ENCODE measurements around the gene CYP2E1.
"Not testable (repeated sequence)": the region's sequence is repeated elsewhere in the genome, so short reads cannot be mapped to it uniquely, and the experiment has no call there.

Gene CYP2E1

GRCh38 chr10:133526957-133527588, at the start of gene CYP2E1:
Gene CYP2E1, plus strand, starts transcription at chr10:133527363. Its CDS starts 33 bp downstream, at chr10:133527396.
- H3K9me3 ChIP-seq (ENCODE audit: control insufficient read depth in 5 of 5, low read length in 5 of 5): peaks cover 2 to 14% (median 10%) of the 10 kb centered on the region in 5 donors
- H3K4me3 ChIP-seq (ENCODE audit: low read depth in 1 of 5, low read length in 5 of 5): peak within 1 kb of the TSS in 3 of 5 donors; percentile 41 to 46 (median 44)
- no peak within 1 kb of the TSS for H3K9ac ChIP-seq (ENCODE audit: low read length in 5 of 5)
- no peaks in the 10 kb centered on the region for H3K36me3 ChIP-seq (ENCODE audit: control insufficient read depth in 5 of 5, insufficient read depth in 5 of 5, low read length in 5 of 5)
- H3K27ac ChIP-seq (ENCODE audit: low read depth, low read length): no peak within 1 kb of the TSS
- peaks cover 0 to 26% (median 17%) of the 10 kb centered on the region in 5 donors for H3K4me1 ChIP-seq (ENCODE audit: control insufficient read depth in 5 of 5, insufficient read depth in 5 of 5, low read length in 5 of 5)
- H3K27me3 ChIP-seq (ENCODE audit: control insufficient read depth in 5 of 5, insufficient read depth in 4 of 5, low read length in 5 of 5): peaks cover 26 to 59% (median 42%) of the 10 kb centered on the region in 5 donors

- H3K27me3 ChIP-seq (ENCODE audit: control insufficient read depth in 5 of 5, insufficient read depth in 4 of 5, low read length in 5 of 5): no peaks in the 10 kb centered on the region
- H3K9me3 ChIP-seq (ENCODE audit: control insufficient read depth in 5 of 5, low read length in 5 of 5): peaks cover 5 to 39% (median 8%) of the 10 kb centered on the region in 5 donors
- H3K27ac ChIP-seq (ENCODE audit: low read depth, low read length): no peak overlapping the region
- H3K4me3 ChIP-seq (ENCODE audit: low read depth in 1 of 5, low read length in 5 of 5): no peak overlapping the region
- no peak overlapping the region for H3K9ac ChIP-seq (ENCODE audit: low read length in 5 of 5)
- H3K4me1 ChIP-seq (ENCODE audit: control insufficient read depth in 5 of 5, insufficient read depth in 5 of 5, low read length in 5 of 5): no peaks in the 10 kb centered on the region
- peaks cover 0 to 4% (median 0%) of the 10 kb centered on the region in 5 donors for H3K36me3 ChIP-seq (ENCODE audit: control insufficient read depth in 5 of 5, insufficient read depth in 5 of 5, low read length in 5 of 5)
Observed at GRCh38 chr10:133481086-133481643, 46.0 kb upstream of the CYP2E1 start.

- Histone ChIP-seq H3K9ac (ENCODE audit: low read length in 5 of 5) (no peak overlapping the region), H3K36me3 (ENCODE audit: control insufficient read depth in 5 of 5, insufficient read depth in 5 of 5, low read length in 5 of 5) (peaks cover 0 to 4% (median 0%) of the 10 kb centered on the region in 5 donors), H3K9me3 (ENCODE audit: control insufficient read depth in 5 of 5, low read length in 5 of 5) (peaks cover 5 to 44% (median 10%) of the 10 kb centered on the region in 5 donors), H3K4me1 (ENCODE audit: control insufficient read depth in 5 of 5, insufficient read depth in 5 of 5, low read length in 5 of 5) (no peaks in the 10 kb centered on the region), H3K4me3 (ENCODE audit: low read depth in 1 of 5, low read length in 5 of 5) (no peak overlapping the region), H3K27me3 (ENCODE audit: control insufficient read depth in 5 of 5, insufficient read depth in 4 of 5, low read length in 5 of 5) (no peaks in the 10 kb centered on the region), H3K27ac (ENCODE audit: low read depth, low read length) (no peak overlapping the region)
Observed at GRCh38 chr10:133481657-133482056, 45.5 kb upstream of the CYP2E1 start.

- Histone ChIP-seq H3K27ac (ENCODE audit: low read depth, low read length) (no peak overlapping the region), H3K36me3 (ENCODE audit: control insufficient read depth in 5 of 5, insufficient read depth in 5 of 5, low read length in 5 of 5) (peaks cover 0 to 4% (median 0%) of the 10 kb centered on the region in 5 donors), H3K27me3 (ENCODE audit: control insufficient read depth in 5 of 5, insufficient read depth in 4 of 5, low read length in 5 of 5) (no peaks in the 10 kb centered on the region), H3K4me3 (ENCODE audit: low read depth in 1 of 5, low read length in 5 of 5) (no peak overlapping the region), H3K9ac (ENCODE audit: low read length in 5 of 5) (no peak overlapping the region), H3K4me1 (ENCODE audit: control insufficient read depth in 5 of 5, insufficient read depth in 5 of 5, low read length in 5 of 5) (no peaks in the 10 kb centered on the region), H3K9me3 (ENCODE audit: control insufficient read depth in 5 of 5, low read length in 5 of 5) (peaks cover 8 to 52% (median 25%) of the 10 kb centered on the region in 5 donors)
Observed at GRCh38 chr10:133484818-133485217, 42.3 kb upstream of the CYP2E1 start.

- Histone ChIP-seq H3K4me1 (ENCODE audit: control insufficient read depth in 5 of 5, insufficient read depth in 5 of 5, low read length in 5 of 5) (no peaks in the 10 kb centered on the region), H3K9ac (ENCODE audit: low read length in 5 of 5) (no peak overlapping the region), H3K4me3 (ENCODE audit: low read depth in 1 of 5, low read length in 5 of 5) (no peak overlapping the region), H3K9me3 (ENCODE audit: control insufficient read depth in 5 of 5, low read length in 5 of 5) (peaks cover 8 to 48% (median 22%) of the 10 kb centered on the region in 5 donors), H3K27me3 (ENCODE audit: control insufficient read depth in 5 of 5, insufficient read depth in 4 of 5, low read length in 5 of 5) (no peaks in the 10 kb centered on the region), H3K27ac (ENCODE audit: low read depth, low read length) (no peak overlapping the region), H3K36me3 (ENCODE audit: control insufficient read depth in 5 of 5, insufficient read depth in 5 of 5, low read length in 5 of 5) (peaks cover 0 to 4% (median 0%) of the 10 kb centered on the region in 5 donors)
Observed at GRCh38 chr10:133487085-133487484, 40.1 kb upstream of the CYP2E1 start.

GRCh38 chr10:133488354-133488753, 38.8 kb upstream of the CYP2E1 start:
- H3K27me3 ChIP-seq (ENCODE audit: control insufficient read depth in 5 of 5, insufficient read depth in 4 of 5, low read length in 5 of 5): no peaks in the 10 kb centered on the region
- H3K9ac ChIP-seq (ENCODE audit: low read length in 5 of 5): no peak overlapping the region
- no peak overlapping the region for H3K4me3 ChIP-seq (ENCODE audit: low read depth in 1 of 5, low read length in 5 of 5)
- no peak overlapping the region for H3K27ac ChIP-seq (ENCODE audit: low read depth, low read length)
- H3K4me1 ChIP-seq (ENCODE audit: control insufficient read depth in 5 of 5, insufficient read depth in 5 of 5, low read length in 5 of 5): no peaks in the 10 kb centered on the region
- peaks cover 8 to 38% (median 22%) of the 10 kb centered on the region in 5 donors for H3K9me3 ChIP-seq (ENCODE audit: control insufficient read depth in 5 of 5, low read length in 5 of 5)
- no peaks in the 10 kb centered on the region for H3K36me3 ChIP-seq (ENCODE audit: control insufficient read depth in 5 of 5, insufficient read depth in 5 of 5, low read length in 5 of 5)

GRCh38 chr10:133489816-133490588, 37.2 kb upstream of the CYP2E1 start:
- Histone ChIP-seq H3K4me1 (ENCODE audit: control insufficient read depth in 5 of 5, insufficient read depth in 5 of 5, low read length in 5 of 5) (no peaks in the 10 kb centered on the region), H3K36me3 (ENCODE audit: control insufficient read depth in 5 of 5, insufficient read depth in 5 of 5, low read length in 5 of 5) (no peaks in the 10 kb centered on the region), H3K27me3 (ENCODE audit: control insufficient read depth in 5 of 5, insufficient read depth in 4 of 5, low read length in 5 of 5) (no peaks in the 10 kb centered on the region), H3K9me3 (ENCODE audit: control insufficient read depth in 5 of 5, low read length in 5 of 5) (peaks cover 5 to 23% (median 16%) of the 10 kb centered on the region in 5 donors), H3K27ac (ENCODE audit: low read depth, low read length) (no peak overlapping the region), H3K4me3 (ENCODE audit: low read depth in 1 of 5, low read length in 5 of 5) (no peak overlapping the region), H3K9ac (ENCODE audit: low read length in 5 of 5) (no peak overlapping the region)

GRCh38 chr10:133493562-133493961, 33.6 kb upstream of the CYP2E1 start:
- not testable (repeated sequence) for H3K27me3 ChIP-seq (ENCODE audit: control insufficient read depth in 5 of 5, insufficient read depth in 4 of 5, low read length in 5 of 5); H3K9me3 ChIP-seq (ENCODE audit: control insufficient read depth in 5 of 5, low read length in 5 of 5); H3K9ac ChIP-seq (ENCODE audit: low read length in 5 of 5); H3K4me3 ChIP-seq (ENCODE audit: low read depth in 1 of 5, low read length in 5 of 5); H3K27ac ChIP-seq (ENCODE audit: low read depth, low read length); H3K4me1 ChIP-seq (ENCODE audit: control insufficient read depth in 5 of 5, insufficient read depth in 5 of 5, low read length in 5 of 5); H3K36me3 ChIP-seq (ENCODE audit: control insufficient read depth in 5 of 5, insufficient read depth in 5 of 5, low read length in 5 of 5)

GRCh38 chr10:133497363-133497762, 29.8 kb upstream of the CYP2E1 start:
- peaks cover 0 to 18% (median 3%) of the 10 kb centered on the region in 5 donors for H3K9me3 ChIP-seq (ENCODE audit: control insufficient read depth in 5 of 5, low read length in 5 of 5)
- not testable (repeated sequence) for H3K4me3 ChIP-seq (ENCODE audit: low read depth in 1 of 5, low read length in 5 of 5); H3K27me3 ChIP-seq (ENCODE audit: control insufficient read depth in 5 of 5, insufficient read depth in 4 of 5, low read length in 5 of 5); H3K9ac ChIP-seq (ENCODE audit: low read length in 5 of 5); H3K27ac ChIP-seq (ENCODE audit: low read depth, low read length); H3K36me3 ChIP-seq (ENCODE audit: control insufficient read depth in 5 of 5, insufficient read depth in 5 of 5, low read length in 5 of 5); H3K4me1 ChIP-seq (ENCODE audit: control insufficient read depth in 5 of 5, insufficient read depth in 5 of 5, low read length in 5 of 5)

- H3K4me1 ChIP-seq (ENCODE audit: control insufficient read depth in 5 of 5, insufficient read depth in 5 of 5, low read length in 5 of 5); H3K4me3 ChIP-seq (ENCODE audit: low read depth in 1 of 5, low read length in 5 of 5); H3K36me3 ChIP-seq (ENCODE audit: control insufficient read depth in 5 of 5, insufficient read depth in 5 of 5, low read length in 5 of 5); H3K27me3 ChIP-seq (ENCODE audit: control insufficient read depth in 5 of 5, insufficient read depth in 4 of 5, low read length in 5 of 5); H3K27ac ChIP-seq (ENCODE audit: low read depth, low read length); H3K9ac ChIP-seq (ENCODE audit: low read length in 5 of 5): not testable (repeated sequence)
- H3K9me3 ChIP-seq (ENCODE audit: control insufficient read depth in 5 of 5, low read length in 5 of 5): peaks cover 0 to 18% (median 5%) of the 10 kb centered on the region in 5 donors
Observed at GRCh38 chr10:133499176-133499575, 28.0 kb upstream of the CYP2E1 start.

Measured in subcutaneous abdominal adipose tissue (tissue), 5 donors.